HepG2 (cell line): Measurements from ENCODE around the gene TXNRD1. TPM values are rescaled to one million over a fixed set of nuclear protein-coding genes. Genes with fewer than 3 reads are reported as not detected.
"Not testable (repeated sequence)": the region's sequence is repeated elsewhere in the genome, so short reads cannot be mapped to it uniquely, and the experiment has no call there.

Experiments
- ATAC-seq: fragments of 200-7000 bp; cut with Tn5 transposase; 3 replicates; pipeline ENCODE4 v1.9.1; 2020; ENCODE audit warnings: mild to moderate bottlenecking, moderate library complexity
- BruUV-seq: library from RNA; stranded (reverse); fragments of 400-500 nt; replicated peaks from 2 replicates; lab custom pipeline; 2021; lab: Mats Ljungman, UMichigan
- CTCF ChIA-PET: fragments of 300-600 bp; formaldehyde crosslinking; extraction: SDS; loops from one replicate; lab custom pipeline; 2021; ENCODE audit warnings: low total read pairs, inconsistent platforms, low intra/inter-chr PET ratio; lab: Yijun Ruan, JAX
- POLR2A ChIA-PET: fragments of 350-600 bp; sonication (Branson Sonifier 250); formaldehyde crosslinking; loops from one replicate; lab custom pipeline; 2020; ENCODE audit warnings: antibody characterized with exemption, inconsistent platforms; lab: Yijun Ruan, JAX
- DNase-seq: peaks from one replicate; pipeline ENCODE4 v3.0.0-alpha.2; 2015; ENCODE audit warnings: low spot score
- FAIRE-seq: peaks from 3 replicates; lab custom pipeline; 2011; peaks lifted over from hg19 to GRCh38; lab: Jason Lieb, UNC
- H2AFZ ChIP-seq: one replicate; pipeline ENCODE4 v1.6.1; 2011; ENCODE audit warnings: low read length, inconsistent platforms
- H3K27ac ChIP-seq: fragments of 300-600 bp; 3 replicates; pipeline ENCODE4 v1.8.0; 2011; ENCODE audit warnings: mixed run types, mild to moderate bottlenecking, mixed read lengths, low read length, inconsistent platforms; ENCODE audit not compliant: insufficient read depth; ENCODE audit errors: extremely low read length
- H3K27me3 ChIP-seq, 2 experiments: fragments of 200-600 bp in 1 of 2; 2 replicates in 1 of 2; 3 replicates in 1 of 2; pipeline versions ENCODE4 v1.6.0 to v1.8.0; 2011; ENCODE audit warnings: low read length in 2 of 2, mild to moderate bottlenecking in 2 of 2, moderate library complexity in 2 of 2, inconsistent platforms in 1 of 2; ENCODE audit not compliant: insufficient read depth in 2 of 2, control insufficient read depth in 1 of 2
- H3K36me3 ChIP-seq, 2 experiments: fragments of 200-600 bp in 1 of 2; replicated peaks in 1 of 2; 2 replicates in 1 of 2; 3 replicates in 1 of 2; pipeline versions ENCODE4 v1.5.1 to v1.8.0; 2011; ENCODE audit warnings: low read length in 2 of 2, inconsistent platforms in 1 of 2; ENCODE audit not compliant: insufficient read depth in 2 of 2, control insufficient read depth in 1 of 2
- H3K4me1 ChIP-seq: 2 replicates; pipeline ENCODE4 v1.5.1; 2012; ENCODE audit warnings: low read length, inconsistent platforms; ENCODE audit not compliant: insufficient read depth
- H3K4me2 ChIP-seq: 2 replicates; pipeline ENCODE4 v1.6.0; 2011; ENCODE audit warnings: low read depth, low read length, inconsistent platforms
- H3K4me3 ChIP-seq, 3 experiments: fragments of 200-600 bp in 1 of 3; sonication (generic), shearing (Covaris generic) in 1 of 3; replicated peaks in 1 of 3; 2 replicates each; pipeline ENCODE4 v1.5.1; 2011 to 2016; ENCODE audit warnings: low read length in 3 of 3, inconsistent platforms in 2 of 3, low read depth in 2 of 3, mild to moderate bottlenecking in 2 of 3, control low read depth in 1 of 3, mixed read lengths in 1 of 3; ENCODE audit not compliant: insufficient read depth in 1 of 3
- H3K79me2 ChIP-seq: one replicate; pipeline ENCODE4 v1.6.1; 2011; ENCODE audit warnings: low read length, inconsistent platforms; ENCODE audit not compliant: insufficient read depth
- H3K9ac ChIP-seq: 2 replicates; pipeline ENCODE4 v1.6.0; 2011; ENCODE audit warnings: mild to moderate bottlenecking, low read depth, low read length, inconsistent platforms; ENCODE audit not compliant: insufficient read depth
- H3K9me3 ChIP-seq: 2 replicates; pipeline ENCODE4 v1.5.1; 2012; ENCODE audit warnings: mild to moderate bottlenecking, low read length
- H4K20me1 ChIP-seq: 2 replicates; pipeline ENCODE4 v1.6.0; 2011; ENCODE audit warnings: inconsistent platforms, mild to moderate bottlenecking, low read length, moderate library complexity; ENCODE audit not compliant: insufficient read depth
- ZFP41 ChIP-seq: sonication (generic); formaldehyde crosslinking; IDR thresholded peaks from 2 replicates; pipeline ENCODE4 v1.4.0; 2020; ENCODE audit warnings: mild to moderate bottlenecking, missing genetic modification reagents, borderline replicate concordance
- ZNF337 ChIP-seq: sonication (generic); formaldehyde crosslinking; IDR thresholded peaks from 2 replicates; pipeline ENCODE4 v1.5.1; 2020; ENCODE audit warnings: missing genetic modification reagents, low read depth, mild to moderate bottlenecking, borderline replicate concordance
- ZNF747 ChIP-seq: sonication (generic); formaldehyde crosslinking; IDR thresholded peaks from 2 replicates; pipeline ENCODE4 v1.8.1; 2023; ENCODE audit warnings: missing genetic modification reagents, mild to moderate bottlenecking, borderline replicate concordance
- WGBS: methylation state at CpG from one replicate; pipeline ENCODE4 v1.1.6; 2017; ENCODE audit warnings: low lambda C conversion rate; 5-methylcytosine and 5-hydroxymethylcytosine counted together
- in situ Hi-C: cut with HindIII; loops from 2 replicates; pipeline ENCODE4 v1.10.0; 2017; ENCODE audit warnings: low pct_unique_long_range_greater_than_20kb; ENCODE audit not compliant: extremely low pct_ligation_motif_present
- intact Hi-C: fragments of 100-400 bp; cut with micrococcal nuclease; formaldehyde crosslinking; loops from one replicate; pipeline ENCODE4 v1.10.0; 2022; ENCODE audit not compliant: unreplicated experiment
- polyA plus RNA-seq, 8 experiments: library from polyadenylated mRNA; depleted of rRNA in 3 of 8; stranded (reverse) in 7 of 8; unstranded in 1 of 8; fragments of >200 nt; fragmentation: Illumina TruSeq in 4 of 8; extraction: Trizol in 4 of 8; gene quantifications; 2 replicates each; pipeline versions ENCODE4 v1.2.1 to v1.2.3, GENCODE V29; 2011 to 2016; ENCODE audit warnings: low read depth in 4 of 8, missing spikeins in 1 of 8, mixed read lengths in 1 of 8; ENCODE audit not compliant: insufficient read depth in 1 of 8
- total RNA-seq, 5 experiments: library from RNA; depleted of rRNA; stranded (reverse); fragments of >200 nt; fragmentation: Illumina TruSeq; extraction: Trizol; gene quantifications; 2 replicates each; pipeline ENCODE4 v1.2.3, GENCODE V29; 2016; ENCODE audit warnings: low read depth in 1 of 5

Gene TXNRD1
- total and polyA plus RNA-seq, 2 of the 13 experiments (the other 11 are each of a cell fraction or from before 2014, with no cell fraction given): 54.0 to 190 TPM

- Histone ChIP-seq H3K4me2 (no peak overlapping the region), H3K9ac (no peak overlapping the region), H3K9me3 (no peaks in the 10 kb centered on the region), H2AFZ (no peak overlapping the region), H4K20me1 (no peaks in the 10 kb centered on the region), H3K79me2 (no peaks in the 10 kb centered on the region)
- CTCF ChIA-PET: no interaction called here
- POLR2A ChIA-PET: no interaction called here
- BruUV-seq: no TSS peak
- in situ Hi-C loops: no loop called here
- FAIRE-seq: no peak
- TF ChIP-seq ZFP41 (CRISPR knock-in tag) (no peak), ZNF747 (CRISPR knock-in tag) (no peak), ZNF337 (no peak)
- TF ChIP-seq, all 625 proteins: peak for 0
- Histone ChIP-seq H3K27me3 (no peaks in the 10 kb centered on the region), H3K36me3 (peaks cover 13 to 73% of the 10 kb centered on the region in 2 experiments), H3K4me1 (no peaks in the 10 kb centered on the region), H3K4me3 (no peak overlapping the region), H3K27ac (no peak overlapping the region)
- ATAC-seq (no peak), DNase-seq (no peak)
- WGBS: 97% methylated on average over 2 of the region's 2 CpGs
- intact Hi-C loops: no loop called here
These were observed 115.8 kb downstream of the TXNRD1 start for GRCh38 chr12:104331376-104331775.

GRCh38 chr12:104332273-104332672 is 116.7 kb downstream of the TXNRD1 start:
- 98% methylated on average over 3 of the region's 3 CpGs for WGBS
- H3K4me3 ChIP-seq, intact Hi-C loops, H3K27ac ChIP-seq, BruUV-seq, H3K9ac ChIP-seq, H4K20me1 ChIP-seq, H2AFZ ChIP-seq, in situ Hi-C loops, ATAC-seq, H3K4me2 ChIP-seq, H3K9me3 ChIP-seq, H3K4me1 ChIP-seq, POLR2A ChIA-PET, DNase-seq, CTCF ChIA-PET, FAIRE-seq, H3K79me2 ChIP-seq, H3K27me3 ChIP-seq: not testable (repeated sequence)
- peaks cover 14 to 71% of the 10 kb centered on the region in 2 experiments for H3K36me3 ChIP-seq
